SJCRH30 (cell line): ENCODE data around the gene SPTLC2. TPM values are rescaled to one million over a fixed set of nuclear protein-coding genes. Genes with fewer than 3 reads are reported as not detected.

Source experiments
- DNase-seq, 2 experiments: peaks; one replicate each; pipeline ENCODE4 v3.0.0-alpha.2; 2015 to 2020
- H3K27ac ChIP-seq: fragments of 250-450 bp; sonication (Bioruptor Pico); 2 replicates; pipeline ENCODE4 v1.5.1; 2020; ENCODE audit warnings: mild to moderate bottlenecking, moderate library complexity
- H3K27me3 ChIP-seq: fragments of 250-450 bp; sonication (Bioruptor Pico); 2 replicates; pipeline ENCODE4 v1.5.1; 2020; ENCODE audit warnings: mild to moderate bottlenecking, moderate library complexity
- H3K36me3 ChIP-seq: fragments of 250-450 bp; sonication (Bioruptor Pico); 2 replicates; pipeline ENCODE4 v1.5.1; 2020; ENCODE audit warnings: mild to moderate bottlenecking, moderate library complexity
- H3K4me1 ChIP-seq: fragments of 250-450 bp; sonication (Bioruptor Pico); 2 replicates; pipeline ENCODE4 v1.5.1; 2020; ENCODE audit warnings: mild to moderate bottlenecking, moderate library complexity
- H3K4me3 ChIP-seq: fragments of 250-450 bp; sonication (Bioruptor Pico); 2 replicates; pipeline ENCODE4 v1.5.1; 2020; ENCODE audit warnings: mild to moderate bottlenecking, moderate library complexity
- H3K9me3 ChIP-seq: fragments of 250-450 bp; sonication (Bioruptor Pico); replicated peaks from 2 replicates; pipeline ENCODE4 v1.5.1; 2020; ENCODE audit warnings: mild to moderate bottlenecking, moderate library complexity
- total RNA-seq: library from RNA; depleted of rRNA; stranded (reverse); fragments of >200 nt; shearing (Covaris generic); gene quantifications from 2 replicates; pipeline ENCODE4 v1.2.3, GENCODE V29; 2014

Gene SPTLC2
- total RNA-seq, 1 experiment from 2014 or later = 15.1 TPM

DNA sequence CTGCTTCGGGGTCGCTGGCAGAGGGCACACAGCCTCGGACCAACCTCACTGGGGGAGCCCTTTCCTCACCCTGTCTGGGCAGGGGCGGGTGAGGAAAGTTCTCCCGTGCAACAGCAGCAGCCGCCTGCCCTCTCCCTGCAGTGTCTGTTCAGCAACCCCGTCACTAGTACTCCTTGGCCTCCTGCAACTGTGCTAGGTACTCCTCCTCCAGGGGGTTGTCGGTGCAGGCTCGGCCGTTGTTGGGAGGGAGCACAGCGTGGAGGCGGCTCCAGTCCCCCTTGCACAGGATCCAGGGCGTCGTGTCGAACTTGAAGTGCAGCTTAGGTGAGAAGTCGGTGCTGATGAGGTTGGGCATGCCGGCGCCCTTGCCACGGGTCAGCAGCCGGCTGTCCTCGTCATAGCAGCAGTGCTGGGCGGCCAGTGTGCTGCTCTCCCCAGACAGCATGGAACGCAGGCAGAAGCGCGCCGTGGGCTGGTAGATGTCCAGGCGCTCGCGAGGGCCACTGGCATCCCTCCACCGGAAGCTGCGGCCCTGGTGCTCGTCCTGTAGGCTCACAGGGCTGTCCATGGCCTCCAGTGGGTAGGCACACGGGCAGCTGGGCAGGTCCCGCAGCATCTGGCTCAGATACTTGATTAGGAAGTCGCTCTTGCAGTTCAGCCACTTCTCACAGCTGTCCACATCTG lies 140.9 kb downstream of the SPTLC2 start:
- Histone ChIP-seq H3K36me3 (no peaks in the 10 kb centered on the region), H3K27ac (no peak overlapping the region), H3K27me3 (peaks cover 2% of the 10 kb centered on the region; the same call in 1 of the 2 replicates), H3K9me3 (no peaks in the 10 kb centered on the region), H3K4me1 (no peaks in the 10 kb centered on the region), H3K4me3 (no peak overlapping the region)
- no peak for DNase-seq

DNA sequence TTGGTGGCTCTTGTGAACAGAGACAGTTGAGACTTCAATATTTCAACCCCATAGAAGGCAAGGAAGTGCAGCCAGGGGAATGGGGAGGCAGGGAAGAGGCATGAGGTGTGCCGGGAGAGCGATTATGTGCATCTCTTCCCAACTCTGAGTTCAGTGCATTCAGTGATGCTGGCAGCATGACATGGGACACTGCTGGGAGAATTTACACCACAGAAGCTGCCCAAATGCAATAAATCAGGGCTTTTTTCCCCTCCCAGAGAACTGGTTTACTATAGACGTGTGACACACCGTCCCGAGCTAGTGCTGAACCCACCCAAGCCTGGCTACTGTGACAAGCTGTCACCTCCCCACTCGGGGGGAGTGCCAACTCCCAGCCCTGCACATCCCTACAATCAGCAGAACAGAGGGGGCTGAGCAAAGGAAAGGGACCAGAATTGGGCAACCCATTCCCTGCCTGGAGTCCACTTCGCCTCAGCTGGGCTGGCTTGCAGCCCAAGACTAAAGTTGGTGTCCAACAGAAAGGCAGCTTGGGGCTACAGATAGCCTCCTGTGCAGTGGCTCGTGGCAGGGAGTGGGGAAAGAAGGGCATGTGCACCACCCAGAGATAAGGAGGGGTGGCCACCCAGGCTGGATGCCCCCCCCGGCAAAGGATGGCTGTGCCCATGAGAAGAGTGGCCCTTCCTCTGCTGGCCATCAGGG lies 141.8 kb downstream of the SPTLC2 start:
- no peak for DNase-seq
- peaks cover 2% of the 10 kb centered on the region; the same call in 1 of the 2 replicates for H3K27me3 ChIP-seq
- H3K36me3 ChIP-seq = 0 out of 2 replicates have a peak, but pooled peaks cover 2% of the 10 kb centered on the region
- H3K27ac ChIP-seq = no peak overlapping the region
- no peaks in the 10 kb centered on the region for H3K9me3 ChIP-seq
- H3K4me1 ChIP-seq = no peaks in the 10 kb centered on the region
- no peak overlapping the region for H3K4me3 ChIP-seq

DNA sequence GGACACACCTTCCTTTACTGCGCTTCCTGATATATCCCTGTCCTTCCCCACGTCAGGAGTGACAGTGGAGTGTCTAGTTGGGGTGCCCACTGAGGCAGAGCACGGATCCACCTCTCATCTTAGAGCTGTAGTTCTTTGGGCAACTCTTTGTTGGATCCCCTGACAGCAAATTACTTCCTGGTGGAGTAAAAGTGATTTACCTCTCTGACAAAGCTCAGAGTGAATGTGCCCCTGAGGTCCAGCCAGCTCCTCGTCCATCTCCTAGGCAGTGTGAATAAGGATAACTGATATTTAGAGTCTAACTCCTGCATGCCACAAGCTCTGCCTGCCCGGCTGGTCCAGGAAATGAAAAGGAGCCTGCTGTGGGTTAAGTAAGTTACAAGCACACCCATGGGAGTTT lies 142.5 kb downstream of the SPTLC2 start:
- H3K27ac ChIP-seq = no peak overlapping the region
- H3K4me1 ChIP-seq = no peaks in the 10 kb centered on the region
- H3K4me3 ChIP-seq = no peak overlapping the region
- H3K27me3 ChIP-seq = peaks cover 2% of the 10 kb centered on the region; the same call in 1 of the 2 replicates
- H3K36me3 ChIP-seq = peaks cover 8% of the 10 kb centered on the region
- H3K9me3 ChIP-seq = no peaks in the 10 kb centered on the region
- no peak for DNase-seq

DNA sequence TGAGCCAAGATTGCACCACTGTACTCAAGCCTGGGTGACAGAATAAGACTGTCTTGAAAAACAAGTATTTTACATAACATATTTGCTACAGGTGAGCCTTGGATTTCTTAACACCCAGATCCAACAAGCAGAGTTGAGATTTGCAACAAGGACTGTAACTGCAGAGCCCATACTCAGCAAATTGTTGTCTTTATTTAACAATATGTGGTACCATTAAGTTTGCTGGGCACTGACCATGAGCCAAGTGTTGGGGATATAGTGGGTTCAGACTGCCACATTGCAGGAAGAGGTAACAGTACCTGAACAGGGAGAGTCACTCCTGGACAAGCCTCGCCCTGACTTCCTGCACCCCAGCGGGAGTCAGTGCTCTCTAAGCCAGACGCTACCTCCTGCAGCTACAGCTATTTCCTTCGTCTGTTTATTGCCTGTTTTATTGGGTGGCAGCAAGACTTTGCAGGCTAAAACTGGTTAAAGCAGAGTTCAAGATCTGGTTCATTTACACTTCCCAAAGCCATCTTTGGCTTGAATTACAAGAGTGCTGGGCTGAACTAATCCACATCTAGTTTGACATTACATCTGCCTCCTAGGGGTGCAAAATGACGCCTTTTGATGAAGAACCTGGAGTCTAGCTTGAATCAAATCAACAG lies 146.1 kb downstream of the SPTLC2 start:
- Histone ChIP-seq H3K4me3 (no peak overlapping the region), H3K4me1 (no peaks in the 10 kb centered on the region), H3K36me3 (peaks cover 38% of the 10 kb centered on the region), H3K27ac (no peak overlapping the region), H3K27me3 (peaks cover 2% of the 10 kb centered on the region; the same call in 1 of the 2 replicates), H3K9me3 (no peaks in the 10 kb centered on the region)
- no peak for DNase-seq

- Histone ChIP-seq H3K27ac (no peak overlapping the region), H3K9me3 (no peaks in the 10 kb centered on the region), H3K27me3 (peaks cover 2% of the 10 kb centered on the region; the same call in 1 of the 2 replicates), H3K36me3 (peaks cover 46% of the 10 kb centered on the region), H3K4me3 (no peak overlapping the region), H3K4me1 (no peaks in the 10 kb centered on the region)
- no peak for DNase-seq
Measured at GRCh38 chr14:77469539-77469938, 146.9 kb downstream of the SPTLC2 start.

DNA sequence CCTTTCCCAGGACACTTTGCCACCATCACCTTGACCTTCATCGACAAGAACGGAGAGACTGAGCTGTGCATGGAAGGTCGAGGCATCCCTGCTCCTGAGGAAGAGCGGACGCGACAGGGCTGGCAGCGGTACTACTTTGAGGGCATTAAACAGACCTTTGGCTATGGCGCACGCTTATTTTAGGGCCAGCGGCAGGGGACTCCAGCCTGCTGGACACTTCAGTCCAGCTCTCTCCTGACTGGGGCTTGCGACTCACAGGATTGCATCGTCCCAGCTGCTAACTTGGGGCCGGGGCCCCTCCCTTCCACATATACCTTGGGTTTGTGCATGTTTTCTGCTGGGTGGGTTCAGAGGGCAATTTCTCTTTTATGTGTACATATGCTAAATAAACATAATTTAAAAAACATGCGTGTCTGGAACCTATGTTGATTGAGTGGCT lies 147.4 kb downstream of the SPTLC2 start:
- no peak for DNase-seq
- Histone ChIP-seq H3K27ac (no peak overlapping the region), H3K36me3 (peaks cover 47% of the 10 kb centered on the region)

DNA sequence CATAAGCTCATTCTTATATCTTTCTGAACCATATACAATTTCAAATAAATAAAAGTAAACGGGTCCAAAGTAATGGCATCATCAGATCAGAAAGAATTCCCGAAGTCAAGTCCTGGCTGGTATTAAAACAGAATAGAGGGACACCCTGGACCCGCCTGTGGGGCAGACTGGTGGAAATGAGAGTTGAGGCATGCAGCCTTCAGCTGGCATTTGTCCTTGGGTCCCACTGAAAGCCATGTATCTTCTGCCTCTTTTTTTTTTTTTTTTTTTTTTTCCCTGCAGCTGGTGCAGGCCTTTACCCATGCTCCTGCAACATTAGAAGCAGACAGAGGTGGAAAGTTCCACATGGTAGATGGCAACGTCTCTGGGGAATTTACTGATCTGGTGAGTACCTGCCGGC lies 148.6 kb downstream of the SPTLC2 start:
- H3K36me3 ChIP-seq = peaks cover 57% of the 10 kb centered on the region
- no peaks in the 10 kb centered on the region; the same call in 1 of the 2 replicates for H3K27me3 ChIP-seq
- H3K4me1 ChIP-seq = no peaks in the 10 kb centered on the region
- H3K9me3 ChIP-seq = no peaks in the 10 kb centered on the region
- H3K4me3 ChIP-seq = no peak overlapping the region
- H3K27ac ChIP-seq = no peak overlapping the region
- no peak for DNase-seq

More for the DNA sequence above, 147.4 kb downstream of the SPTLC2 start:
- Histone ChIP-seq H3K9me3 (no peaks in the 10 kb centered on the region), H3K27me3 (peaks cover 2% of the 10 kb centered on the region; the same call in 1 of the 2 replicates), H3K4me1 (no peaks in the 10 kb centered on the region), H3K4me3 (no peak overlapping the region)

GRCh38 chr14:77459072-77459723 lies 157.2 kb downstream of the SPTLC2 start:
- Histone ChIP-seq H3K27ac (no peak overlapping the region), H3K9me3 (no peaks in the 10 kb centered on the region), H3K27me3 (no peaks in the 10 kb centered on the region), H3K4me3 (peak overlapping the region; percentile 85), H3K4me1 (no peaks in the 10 kb centered on the region), H3K36me3 (peaks cover 40% of the 10 kb centered on the region)
- DNase-seq = peak; percentile 61 to 78

DNA sequence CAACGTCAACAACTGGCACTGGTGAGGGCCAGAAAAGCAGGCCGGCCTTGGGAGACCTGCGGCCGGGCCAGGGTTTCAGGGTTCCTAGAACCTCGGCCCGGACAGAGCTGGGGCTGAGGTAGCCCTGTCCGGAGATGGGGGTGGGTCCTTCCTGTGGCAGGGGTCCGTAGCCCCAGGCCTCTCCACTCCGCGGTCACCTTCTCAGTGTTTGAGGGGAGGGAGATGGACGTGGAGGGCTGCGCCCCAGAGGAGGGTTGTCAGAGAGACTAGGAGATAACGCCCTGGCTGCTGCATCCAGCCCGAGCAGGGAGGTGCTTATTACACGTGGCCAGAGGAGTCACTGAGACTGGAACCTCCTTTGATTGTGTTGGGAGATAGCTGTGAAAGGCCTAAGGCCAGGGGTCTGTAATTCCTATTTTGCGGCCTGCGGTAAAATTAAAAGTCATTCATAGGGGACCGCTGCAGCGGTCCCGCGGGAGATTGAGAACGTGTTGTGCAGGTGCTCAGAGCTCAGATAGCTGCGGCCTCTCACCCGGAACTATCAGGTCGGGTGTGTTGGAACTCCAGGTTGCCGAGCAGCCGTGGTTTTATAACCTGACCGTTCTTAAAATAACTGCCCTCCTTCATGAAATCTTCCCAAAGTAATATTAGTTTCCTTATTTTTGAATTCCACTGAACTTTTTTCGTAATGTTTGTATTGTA lies 158.0 kb downstream of the SPTLC2 start:
- Histone ChIP-seq H3K4me1 (no peaks in the 10 kb centered on the region), H3K9me3 (no peaks in the 10 kb centered on the region), H3K27me3 (no peaks in the 10 kb centered on the region), H3K4me3 (peak overlapping the region; percentile 85), H3K36me3 (peaks cover 34% of the 10 kb centered on the region), H3K27ac (peak overlapping the region; percentile 92)
- peak; percentile 18 to 51 for DNase-seq

- H3K36me3 ChIP-seq = peaks cover 29% of the 10 kb centered on the region
- no peaks in the 10 kb centered on the region for H3K4me1 ChIP-seq
- no peaks in the 10 kb centered on the region for H3K9me3 ChIP-seq
- H3K27me3 ChIP-seq = no peaks in the 10 kb centered on the region
- H3K4me3 ChIP-seq = peak within 1 kb of the TSS; percentile 85
- peak; percentile 96 to 98 for DNase-seq
- H3K27ac ChIP-seq = peak within 1 kb of the TSS; percentile 92
Measured at GRCh38 chr14:77457522-77458248, 158.8 kb downstream of the SPTLC2 start, which contains the start of the genes AHSA1 and VIPAS39. Gene AHSA1, plus strand, starts transcription at chr14:77458093. Its CDS starts 97 bp downstream, at chr14:77458190. Gene VIPAS39, minus strand, starts transcription at chr14:77457601. Its CDS starts 3,499 bp downstream, at chr14:77454102.

DNA sequence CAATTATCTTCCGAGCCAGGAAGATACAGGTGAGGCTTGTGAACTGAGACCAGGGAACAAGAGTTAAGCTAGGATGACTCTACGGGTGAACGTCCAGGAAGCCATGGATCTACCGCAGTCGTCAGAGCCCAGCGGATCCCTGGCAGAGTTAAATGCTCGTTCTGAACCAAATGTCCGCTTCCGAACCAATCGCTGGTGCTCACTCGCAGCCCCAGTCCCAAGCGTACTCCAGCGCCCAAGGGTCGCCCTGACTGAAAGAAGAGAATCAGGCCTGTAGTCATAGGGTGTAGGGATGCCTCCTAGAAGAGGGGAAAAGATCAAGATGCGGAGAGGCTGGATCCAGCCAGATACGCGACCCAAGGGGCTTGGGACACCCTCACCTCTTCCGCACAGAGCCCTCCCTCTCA lies 159.3 kb downstream of the SPTLC2 start:
- no peaks in the 10 kb centered on the region for H3K9me3 ChIP-seq
- H3K36me3 ChIP-seq = peaks cover 23% of the 10 kb centered on the region
- peak overlapping the region; percentile 92 for H3K27ac ChIP-seq
- H3K27me3 ChIP-seq = no peaks in the 10 kb centered on the region
- no peak for DNase-seq
- peak overlapping the region; percentile 85 for H3K4me3 ChIP-seq
- H3K4me1 ChIP-seq = no peaks in the 10 kb centered on the region
